GM19043 (cell line): ENCODE results near the gene ZNF554.
"Not testable (repeated sequence)": the region's sequence is repeated elsewhere in the genome, so short reads cannot be mapped to it uniquely, and the experiment has no call there.

Experiments
- ATAC-seq: cut with Tn5 transposase; IDR thresholded peaks from one replicate; pipeline ENCODE4 v1.9.1; 2021; ENCODE audit warnings: low read depth; ENCODE audit not compliant: unreplicated experiment

The ZNF554 gene

GRCh38 chr19:2790557-2791271, 29.0 kb upstream of the ZNF554 start:
- no peak for ATAC-seq

DNA sequence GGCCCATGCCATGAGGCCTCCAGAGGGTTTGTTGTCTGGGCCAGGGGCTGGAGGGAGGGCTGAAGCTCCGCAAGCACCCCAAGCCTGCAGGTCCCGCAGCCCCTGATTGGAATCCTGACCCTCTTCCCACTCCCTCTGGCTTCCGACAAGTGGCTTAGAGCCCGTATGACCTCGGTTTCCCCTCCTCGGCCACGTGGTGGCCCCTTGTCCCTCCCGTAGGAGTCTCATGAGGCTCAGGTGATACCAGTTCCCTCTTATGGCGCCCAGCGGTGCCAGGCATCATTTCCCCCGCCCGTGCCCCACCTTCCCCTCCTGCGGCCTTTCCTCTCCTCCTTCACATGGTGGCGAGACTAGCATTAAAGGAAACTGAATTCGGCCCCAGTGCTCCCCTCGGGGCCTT, 28.2 kb upstream of the ZNF554 start:
- no peak for ATAC-seq

- ATAC-seq, result no peak
Measured at GRCh38 chr19:2791876-2792275, 27.8 kb upstream of the ZNF554 start.

DNA sequence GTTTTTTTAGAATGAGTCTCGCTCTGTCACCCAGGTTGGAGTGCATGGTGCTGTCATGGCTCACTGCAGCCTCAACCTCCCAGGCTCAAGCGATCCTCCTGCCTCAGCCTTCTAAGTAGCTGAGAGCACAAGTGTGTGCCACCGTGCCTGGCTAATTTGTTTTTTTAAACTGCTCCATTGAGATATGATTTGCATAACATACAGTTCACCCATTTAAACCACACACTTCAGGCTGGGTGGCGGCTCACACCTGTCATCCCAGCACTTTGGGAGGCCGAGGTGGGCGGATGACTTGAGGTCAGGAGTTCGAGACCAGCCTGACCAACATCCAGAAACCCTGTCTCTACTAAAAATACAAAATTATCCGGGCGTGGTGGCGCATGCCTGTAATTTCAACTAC, 27.0 kb upstream of the ZNF554 start:
- ATAC-seq, result not testable (repeated sequence)

GRCh38 chr19:2793126-2793525, 26.5 kb upstream of the ZNF554 start:
- no peak for ATAC-seq

- ATAC-seq, result no peak
Measured at GRCh38 chr19:2793577-2793976, 26.1 kb upstream of the ZNF554 start.

GRCh38 chr19:2795827-2796658, 23.6 kb upstream of the ZNF554 start:
- ATAC-seq, result no peak

GRCh38 chr19:2796659-2797266, 22.9 kb upstream of the ZNF554 start:
- ATAC-seq, result no peak

DNA sequence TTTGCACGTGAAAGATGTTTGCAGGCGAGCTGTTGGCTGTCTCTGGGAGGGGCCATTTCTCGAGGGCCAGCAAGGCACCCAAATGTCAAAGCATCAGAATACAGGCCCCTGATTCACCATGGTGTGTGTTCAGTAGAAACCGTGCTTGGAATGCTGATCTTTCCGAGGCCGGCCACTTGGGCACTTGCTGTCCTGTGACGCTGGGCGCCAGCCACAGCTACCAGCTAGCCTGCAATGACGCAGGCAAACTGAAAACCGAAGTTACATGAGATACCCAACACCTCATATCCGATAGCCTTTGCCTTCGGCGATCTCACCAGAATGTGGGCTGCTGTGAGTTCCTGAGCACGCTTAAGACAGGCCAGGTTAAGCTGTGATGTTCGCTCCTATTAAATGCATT, 22.4 kb upstream of the ZNF554 start:
- no peak for ATAC-seq

DNA sequence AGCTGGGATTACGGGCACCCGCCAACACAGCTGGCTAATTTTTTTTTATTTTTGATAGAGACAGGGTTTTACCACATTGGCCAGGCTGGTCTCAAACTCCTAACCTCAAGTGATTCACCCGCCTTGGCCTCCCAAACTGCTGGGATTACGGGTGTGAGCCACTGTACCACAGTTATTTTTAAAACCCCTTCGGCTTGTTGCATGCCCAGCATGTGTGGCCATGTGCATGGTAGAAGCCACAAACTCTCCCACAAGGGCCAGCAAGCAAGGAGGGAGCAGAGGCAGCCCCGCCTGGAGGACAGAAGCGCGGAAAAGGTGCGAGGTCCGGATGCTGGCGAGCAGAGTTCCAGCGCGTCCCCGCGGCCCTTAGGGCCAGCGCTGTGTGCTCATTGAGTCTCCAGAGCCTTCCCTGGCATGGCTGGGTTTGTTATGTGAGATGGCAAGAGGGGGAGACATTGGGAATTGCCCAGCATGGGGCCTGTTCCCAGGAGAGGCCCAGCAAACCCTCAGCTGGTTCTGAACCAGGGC, 21.4 kb upstream of the ZNF554 start:
- ATAC-seq, result no peak

GRCh38 chr19:2798733-2799132, 20.9 kb upstream of the ZNF554 start:
- ATAC-seq, result no peak

GRCh38 chr19:2799273-2800020, 20.2 kb upstream of the ZNF554 start:
- ATAC-seq, result no peak

DNA sequence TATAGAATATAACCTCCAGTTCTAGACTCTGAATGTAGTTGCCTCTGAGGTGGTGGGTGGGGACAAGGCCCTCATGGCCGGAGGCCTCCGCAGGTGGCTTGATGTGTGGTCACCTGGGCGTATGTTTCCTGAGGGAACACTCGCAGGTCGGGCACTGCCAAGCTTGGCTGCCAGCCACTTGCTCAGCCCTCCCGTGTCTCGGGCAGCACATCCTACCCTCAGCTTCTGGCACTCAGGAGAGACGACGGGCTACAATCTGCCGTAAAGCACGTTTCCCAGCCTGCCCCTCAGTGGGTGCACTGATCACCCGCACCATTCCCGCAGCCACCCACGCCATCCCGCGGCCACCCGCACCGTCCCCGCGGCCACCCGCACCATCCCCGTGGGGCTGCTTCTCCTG, 19.2 kb upstream of the ZNF554 start:
- ATAC-seq, result no peak

DNA sequence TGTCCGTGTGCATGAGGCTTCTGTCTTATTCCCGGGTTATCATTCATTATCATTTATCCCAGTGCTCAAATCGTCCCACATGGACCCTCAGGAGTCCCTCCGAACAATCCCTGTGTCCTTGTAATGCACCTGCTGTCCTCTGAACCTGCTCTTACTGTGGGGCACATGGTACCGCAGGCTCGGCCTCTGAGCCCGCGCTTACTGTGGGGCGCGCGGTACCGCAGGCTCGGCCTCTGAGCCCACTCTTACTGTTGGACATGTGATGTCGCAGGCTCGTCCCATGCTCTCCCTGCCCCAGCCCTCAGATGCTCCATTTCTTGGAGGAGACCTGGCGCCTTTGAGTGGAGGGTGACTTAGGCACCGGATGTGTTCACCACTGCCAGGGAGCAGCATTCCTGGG, 16.8 kb upstream of the ZNF554 start:
- no peak for ATAC-seq

- ATAC-seq, result no peak
Measured at GRCh38 chr19:2803486-2804155, 16.0 kb upstream of the ZNF554 start.

DNA sequence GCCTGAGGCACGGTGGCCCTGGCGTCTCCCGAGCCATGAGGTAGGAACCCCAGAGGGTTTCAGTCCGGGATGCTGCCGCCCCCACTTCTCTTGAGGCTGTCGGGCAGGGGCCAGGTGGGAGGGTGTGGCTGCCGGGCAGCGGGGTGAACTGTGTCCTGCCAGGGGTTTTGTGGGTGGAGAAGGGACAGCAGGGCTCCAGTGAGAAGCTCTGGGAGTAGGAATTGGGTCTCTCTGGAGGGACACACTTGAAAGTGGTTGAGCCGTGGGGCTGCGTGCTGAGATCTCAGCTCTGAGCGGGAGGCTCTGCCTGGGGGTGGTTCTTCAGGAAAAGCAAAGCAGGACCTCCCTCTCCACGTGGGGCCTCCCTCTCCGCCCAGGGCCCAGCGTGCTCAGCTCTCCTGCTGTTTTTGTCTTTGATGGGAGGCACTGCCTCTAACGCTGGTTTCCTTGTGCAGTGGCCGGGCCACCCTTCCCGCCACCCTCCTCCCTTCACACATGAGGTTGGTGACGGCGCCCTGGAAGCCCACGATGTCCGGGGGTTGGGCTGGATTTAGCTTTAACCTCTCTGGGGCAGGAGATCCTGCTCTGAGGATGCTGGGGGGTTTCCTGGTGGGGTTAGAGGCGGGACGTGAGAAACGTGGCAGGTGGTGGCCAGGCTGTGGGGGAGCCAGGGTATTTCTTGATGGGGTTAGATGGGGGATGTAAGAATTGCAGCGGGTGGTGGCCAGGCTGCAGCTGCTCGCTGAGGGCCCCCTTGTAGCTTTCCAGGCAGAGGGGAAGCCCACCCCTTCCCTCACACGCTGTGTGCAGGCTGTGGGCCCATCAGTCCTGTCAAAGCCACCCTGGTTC, 15.3 kb upstream of the ZNF554 start:
- no peak for ATAC-seq

- no peak for ATAC-seq
Measured at GRCh38 chr19:2805261-2805900, 14.3 kb upstream of the ZNF554 start.

- no peak for ATAC-seq
Measured at GRCh38 chr19:2805991-2806649, 13.5 kb upstream of the ZNF554 start.
